EL (cell line): ENCODE results near the gene MTMR10.
A peak's percentile ranks its signal among the peaks of the same experiment; 100 is the strongest.

Source experiments
- DNase-seq: peaks from one replicate; pipeline ENCODE4 v3.0.0-alpha.2; 2016

The MTMR10 gene

DNA sequence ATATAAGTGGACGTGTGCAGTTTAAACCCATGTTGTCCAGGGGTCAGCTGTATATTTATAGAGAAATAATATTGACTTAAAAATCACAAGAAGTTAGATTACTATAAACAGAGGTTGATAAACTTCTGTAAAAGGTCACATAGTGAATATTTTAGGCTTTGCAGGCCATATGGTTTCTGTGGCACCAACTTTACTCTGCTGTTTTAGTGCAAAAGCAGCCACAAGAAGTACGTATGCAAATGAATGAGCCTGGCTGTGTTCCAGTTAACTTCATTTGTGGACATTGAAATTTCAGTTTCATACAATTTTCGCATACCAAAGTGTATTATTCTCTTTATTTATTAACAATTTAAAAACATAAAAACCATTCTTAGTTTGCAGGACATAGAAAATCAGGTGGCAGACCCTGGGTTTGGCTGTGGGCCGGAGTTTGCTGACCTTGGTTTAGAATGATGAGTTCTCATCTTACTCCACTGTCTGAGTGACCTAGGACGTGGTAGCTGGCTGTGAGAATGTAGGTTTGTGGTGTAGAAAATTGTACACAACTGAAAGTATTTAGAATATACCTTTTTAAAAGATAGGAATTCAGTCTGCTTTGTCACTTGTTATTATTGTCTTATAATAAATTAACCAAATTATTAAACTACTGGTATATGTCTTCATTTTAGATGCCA, 71.4 kb downstream of the MTMR10 start:
- no peak for DNase-seq

GRCh38 chr15:30918366-30918765, 73.1 kb downstream of the MTMR10 start:
- DNase-seq = no peak

DNA sequence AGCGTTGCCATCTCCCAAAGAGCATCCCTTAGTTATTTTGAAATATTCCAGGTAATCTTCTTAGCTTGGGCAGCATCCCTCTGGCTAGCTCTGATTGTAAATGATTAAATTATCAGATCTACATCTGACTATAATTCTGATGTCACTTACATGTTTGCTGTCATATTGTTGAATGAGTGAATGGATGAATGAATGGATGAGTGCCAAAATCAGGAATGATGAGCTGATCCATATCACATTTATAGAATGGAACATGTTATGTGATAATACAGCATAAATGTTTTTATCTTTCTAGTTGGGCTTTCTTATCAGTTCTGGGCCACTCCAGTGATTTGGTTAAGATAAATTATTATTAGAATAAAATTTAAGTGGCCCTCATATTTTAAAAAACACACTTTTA, 73.8 kb downstream of the MTMR10 start:
- DNase-seq = no peak

- no peak for DNase-seq
Observed at GRCh38 chr15:30917013-30917412, 74.4 kb downstream of the MTMR10 start.

- no peak for DNase-seq
Observed at GRCh38 chr15:30913761-30914160, 77.7 kb downstream of the MTMR10 start.

DNA sequence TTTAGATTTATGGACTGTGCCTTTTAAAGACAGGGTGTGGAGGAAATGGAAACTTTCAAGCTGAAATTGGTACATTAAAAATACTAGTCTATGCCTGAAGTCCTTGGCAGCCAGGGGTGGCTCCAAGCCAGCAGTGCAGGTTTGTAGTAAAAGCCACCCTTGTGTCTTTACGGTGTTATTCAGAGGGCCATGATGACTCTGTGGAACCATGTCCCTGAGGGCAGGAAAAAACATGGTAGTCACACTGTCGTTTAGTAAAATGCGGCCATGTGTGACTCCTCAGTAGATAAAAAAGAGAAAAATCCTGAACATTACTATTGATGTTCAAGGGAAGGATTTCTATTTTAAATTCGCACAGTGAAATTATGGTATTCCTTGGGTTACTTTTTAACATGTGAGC, 85.1 kb downstream of the MTMR10 start:
- DNase-seq = no peak

DNA sequence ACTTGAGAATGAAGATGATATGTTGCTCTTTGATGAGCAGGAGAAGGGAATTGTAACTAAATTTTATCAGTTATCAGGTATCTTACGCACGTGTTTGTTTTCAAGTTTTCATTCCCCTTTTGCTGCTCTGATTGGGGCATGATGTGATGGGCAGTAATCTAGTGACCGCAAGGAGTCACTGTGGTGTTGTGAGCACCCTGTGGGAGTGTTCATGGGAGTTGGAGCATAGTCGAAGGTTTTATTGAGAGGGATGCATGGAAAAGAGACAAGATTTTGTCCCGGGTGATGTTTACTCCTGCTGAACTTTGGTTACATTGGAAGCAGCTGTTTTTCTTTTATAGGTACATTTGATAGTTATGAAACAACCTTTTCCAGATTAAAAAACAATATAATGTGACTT, 85.6 kb downstream of the MTMR10 start:
- DNase-seq = no peak

DNA sequence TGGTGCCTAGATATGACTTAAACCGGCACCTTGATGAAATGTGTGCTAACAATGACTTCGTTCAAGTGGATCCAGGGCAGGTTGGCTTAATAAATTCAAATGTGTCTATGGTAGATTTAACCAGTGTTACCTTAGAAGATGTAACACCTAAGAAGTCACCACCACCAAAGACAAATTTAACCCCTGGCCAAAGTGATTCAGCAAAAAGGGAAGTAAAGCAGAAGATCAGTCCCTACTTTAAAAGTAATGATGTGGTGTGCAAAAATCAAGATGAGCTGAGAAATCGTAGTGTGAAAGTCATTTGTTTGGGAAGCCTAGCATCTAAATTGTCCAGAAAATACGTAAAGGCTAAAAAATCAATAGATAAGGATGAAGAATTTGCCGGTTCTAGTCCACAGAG, 86.6 kb downstream of the MTMR10 start:
- no peak for DNase-seq

- DNase-seq = peak; percentile 90
Observed at GRCh38 chr15:30903497-30904187, 87.8 kb downstream of the MTMR10 start, which contains the start of gene FAN1. FAN1 (plus strand) TSS chr15:30903915; CDS start chr15:30904664, 749 bp downstream.

GRCh38 chr15:30901889-30902288, 89.5 kb downstream of the MTMR10 start:
- no peak for DNase-seq

DNA sequence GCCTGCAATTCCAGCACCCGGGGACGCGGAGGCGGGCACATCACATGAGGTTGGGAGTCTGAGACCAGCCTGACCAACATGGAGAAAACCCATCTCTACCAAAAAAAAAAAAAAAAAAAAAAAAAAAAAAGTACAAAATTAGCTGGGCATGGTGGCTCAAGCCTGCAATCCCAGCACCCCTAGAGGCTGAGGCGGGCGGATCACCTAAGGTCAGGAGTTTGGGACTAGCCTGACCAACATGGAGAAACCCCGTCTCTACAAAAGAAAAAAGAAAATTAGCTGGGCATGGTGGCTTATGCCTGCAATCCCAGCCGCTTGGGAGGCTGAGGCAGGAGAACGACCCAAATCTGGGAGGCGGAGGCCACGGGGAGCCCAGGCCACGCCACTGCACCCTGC, 95.2 kb downstream of the MTMR10 start:
- DNase-seq = no peak

- DNase-seq = no peak
Observed at GRCh38 chr15:30895461-30896210, 95.8 kb downstream of the MTMR10 start.

DNA sequence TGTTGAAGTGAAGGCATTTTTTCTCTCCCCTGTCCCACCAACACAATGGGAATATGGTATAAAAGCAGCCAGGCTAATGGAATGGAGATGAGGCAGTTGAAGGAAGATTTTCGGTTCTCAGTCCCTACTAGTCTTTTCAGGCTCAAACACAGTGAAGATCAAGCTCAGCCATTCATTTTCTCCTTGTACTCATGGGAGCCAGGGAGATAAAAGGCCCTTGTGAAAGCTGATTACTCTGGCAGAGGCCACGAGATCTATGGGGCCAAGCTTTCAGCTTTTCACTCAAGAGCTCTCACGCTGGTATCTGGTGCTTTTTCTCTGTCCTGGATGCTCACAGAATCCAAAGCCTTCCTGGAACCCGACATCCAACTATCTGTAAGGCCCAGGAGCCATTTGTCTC, 102.2 kb downstream of the MTMR10 start:
- no peak for DNase-seq
